ENCODE results near the gene IL17RC. TPM values are rescaled to one million over a fixed set of nuclear protein-coding genes. Genes with fewer than 3 reads are reported as not detected.
A peak's percentile ranks its signal among the peaks of the same experiment; 100 is the strongest.

IL17RC gene
- total RNA-seq, 4 donors from 2014 or later = 61.1 to 74.4 (median 67.1) TPM

- in situ Hi-C loops (cut with MboI; ENCODE audit: low pct_ligation_motif_present in 1 of 4, low pct_unique_long_range_greater_than_20kb in 1 of 4, low sequenced_read_pairs in 3 of 4) (no loop called here), intact Hi-C loops (cut with DNase I; ENCODE audit: low total_unique reads) (no loop called here)
- no peaks in the 10 kb centered on the region for H3K9me3 ChIP-seq
- no peaks in the 10 kb centered on the region for H3K27me3 ChIP-seq
- no peak overlapping the region for H3K4me3 ChIP-seq
- peaks cover 0 to 25% (median 9%) of the 10 kb centered on the region in 4 donors for H3K4me1 ChIP-seq
- TF ChIP-seq POLR2A (IDR thresholded peaks at IDR 0.05) (no peak), POLR2AphosphoS5 (IDR thresholded peaks at IDR 0.05) (no peak), EP300 (IDR thresholded peaks at IDR 0.05; ENCODE audit: low read depth) (no peak), CTCF (IDR thresholded peaks at IDR 0.05) (no peak)
- 73 to 88% methylated on average over 5 of the region's 5 CpGs for WGBS, 2 donors (ENCODE audit: low coverage in 1 of 2)
- H3K36me3 ChIP-seq = no peaks in the 10 kb centered on the region
- no peak overlapping the region for H3K27ac ChIP-seq
- no peak for DNase-seq
Measured at GRCh38 chr3:9887480-9887879, 29.4 kb upstream of the IL17RC start.

DNA sequence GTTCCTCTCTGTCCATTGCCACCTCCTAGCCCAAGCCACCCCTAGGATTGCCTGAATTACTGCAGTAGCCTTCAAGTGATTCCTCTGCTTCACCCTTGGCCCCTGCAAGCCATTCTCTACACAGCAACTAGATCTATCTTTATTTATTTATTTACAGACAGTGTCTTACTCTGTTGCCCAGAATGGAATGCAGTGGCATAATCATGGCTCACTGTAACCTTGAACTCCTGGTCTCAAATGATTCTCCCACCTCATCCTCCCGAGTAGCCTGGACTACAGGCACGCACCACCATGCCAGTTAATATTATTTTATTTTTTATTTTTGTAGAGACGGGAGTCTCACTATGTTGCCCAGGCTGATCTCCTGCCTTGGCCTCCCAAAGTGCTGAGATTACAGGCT is 28.4 kb upstream of the IL17RC start:
- Histone ChIP-seq H3K36me3 (peaks cover 0 to 8% (median 4%) of the 10 kb centered on the region in 4 donors), H3K9me3 (no peaks in the 10 kb centered on the region), H3K4me1 (peaks cover 0 to 36% (median 17%) of the 10 kb centered on the region in 4 donors), H3K27ac (no peak overlapping the region), H3K4me3 (no peak overlapping the region), H3K27me3 (no peaks in the 10 kb centered on the region)
- intact Hi-C loops (cut with DNase I; ENCODE audit: low total_unique reads) (no loop called here), in situ Hi-C loops (cut with MboI; ENCODE audit: low pct_ligation_motif_present in 1 of 4, low pct_unique_long_range_greater_than_20kb in 1 of 4, low sequenced_read_pairs in 3 of 4) (no loop called here)
- no peak for TF ChIP-seq POLR2AphosphoS5 (IDR thresholded peaks at IDR 0.05)
- 84 to 95% methylated on average over 3 of the region's 3 CpGs for WGBS, 2 donors (ENCODE audit: low coverage in 1 of 2)
- no peak for DNase-seq

DNA sequence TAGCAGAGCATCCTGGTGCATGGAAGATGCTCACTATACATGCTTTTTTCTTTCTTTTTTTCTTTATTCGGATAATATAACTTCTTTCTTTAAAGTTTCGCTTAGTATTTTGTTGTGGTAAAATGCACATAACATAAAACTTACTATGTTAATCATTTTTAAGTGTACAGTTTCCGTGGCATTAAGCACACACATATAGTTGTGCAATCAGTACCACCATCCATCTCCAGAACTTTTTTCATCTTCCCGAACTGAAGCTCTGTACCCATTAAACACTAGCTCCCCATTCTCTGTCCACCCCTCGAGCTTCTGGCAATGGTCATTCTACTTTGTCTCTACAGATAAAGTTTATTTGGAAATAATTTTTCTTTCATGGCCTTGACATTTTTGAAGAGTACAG is 27.5 kb upstream of the IL17RC start:
- DNase-seq = no peak
- Histone ChIP-seq H3K27ac (no peak overlapping the region), H3K36me3 (peaks cover 0 to 8% (median 4%) of the 10 kb centered on the region in 4 donors), H3K27me3 (no peaks in the 10 kb centered on the region), H3K4me3 (no peak overlapping the region), H3K4me1 (peaks cover 0 to 35% (median 25%) of the 10 kb centered on the region in 4 donors), H3K9me3 (no peaks in the 10 kb centered on the region)
- in situ Hi-C loops (cut with MboI; ENCODE audit: low pct_ligation_motif_present in 1 of 4, low pct_unique_long_range_greater_than_20kb in 1 of 4, low sequenced_read_pairs in 3 of 4) = no loop called here
- TF ChIP-seq POLR2A (IDR thresholded peaks at IDR 0.05) (no peak), POLR2AphosphoS5 (IDR thresholded peaks at IDR 0.05) (no peak), EP300 (IDR thresholded peaks at IDR 0.05; ENCODE audit: low read depth) (no peak), CTCF (IDR thresholded peaks at IDR 0.05) (no peak)
- intact Hi-C loops (cut with DNase I; ENCODE audit: low total_unique reads) = no loop called here
- 76 to 81% methylated on average over 5 of the region's 5 CpGs for WGBS, 2 donors (ENCODE audit: low coverage in 1 of 2)

GRCh38 chr3:9890249-9891071 is 26.4 kb upstream of the IL17RC start, which contains the start of gene JAGN1:
TSS of gene JAGN1 (plus strand) at chr3:9890610. CDS start at chr3:9890723, 113 bp downstream.
- Histone ChIP-seq H3K27ac (peak within 1 kb of the TSS; percentile 92 to 98 (median 96)), H3K36me3 (peaks cover 0 to 8% (median 4%) of the 10 kb centered on the region in 4 donors), H3K27me3 (no peaks in the 10 kb centered on the region), H3K4me3 (peak within 1 kb of the TSS; percentile 64 to 98 (median 87)), H3K9me3 (no peaks in the 10 kb centered on the region), H3K4me1 (peaks cover 0 to 42% (median 27%) of the 10 kb centered on the region in 4 donors)
- intact Hi-C loops (cut with DNase I; ENCODE audit: low total_unique reads) (no loop called here), in situ Hi-C loops (cut with MboI; ENCODE audit: low pct_ligation_motif_present in 1 of 4, low pct_unique_long_range_greater_than_20kb in 1 of 4, low sequenced_read_pairs in 3 of 4) (no loop called here)
- no peak for TF ChIP-seq CTCF (IDR thresholded peaks at IDR 0.05)
- TF ChIP-seq POLR2AphosphoS5 (IDR thresholded peaks at IDR 0.05) = peak; percentile 89 to 96 (median 96)
- TF ChIP-seq EP300 (IDR thresholded peaks at IDR 0.05; ENCODE audit: low read depth) = peak; percentile 1
- peak; percentile 94 for TF ChIP-seq POLR2A (IDR thresholded peaks at IDR 0.05)
- WGBS, 2 donors (ENCODE audit: low coverage in 1 of 2) = 0% methylated on average over 53 of the region's 62 CpGs; no CpG with 5 or more reads in 1 of the 2 donors
- peak; percentile 92 for DNase-seq

All from transverse colon (tissue), 4 donors.